Measurements from ENCODE around the gene ACAD9.
"Not testable (repeated sequence)": the region's sequence is repeated elsewhere in the genome, so short reads cannot be mapped to it uniquely, and the experiment has no call there.

Gene ACAD9

GRCh38 chr3:128919988-128920387, 40.6 kb downstream of the ACAD9 start:
- DNase-seq (ENCODE audit: low spot score): no peak
- in situ Hi-C loops (cut with MboI; ENCODE audit: low pct_unique_long_range_greater_than_20kb, low sequenced_read_pairs, unreplicated experiment): no loop called here
- no peak for TF ChIP-seq CTCF (IDR thresholded peaks at IDR 0.05; ENCODE audit: extremely low read depth, insufficient read depth, missing control alignments)

DNA sequence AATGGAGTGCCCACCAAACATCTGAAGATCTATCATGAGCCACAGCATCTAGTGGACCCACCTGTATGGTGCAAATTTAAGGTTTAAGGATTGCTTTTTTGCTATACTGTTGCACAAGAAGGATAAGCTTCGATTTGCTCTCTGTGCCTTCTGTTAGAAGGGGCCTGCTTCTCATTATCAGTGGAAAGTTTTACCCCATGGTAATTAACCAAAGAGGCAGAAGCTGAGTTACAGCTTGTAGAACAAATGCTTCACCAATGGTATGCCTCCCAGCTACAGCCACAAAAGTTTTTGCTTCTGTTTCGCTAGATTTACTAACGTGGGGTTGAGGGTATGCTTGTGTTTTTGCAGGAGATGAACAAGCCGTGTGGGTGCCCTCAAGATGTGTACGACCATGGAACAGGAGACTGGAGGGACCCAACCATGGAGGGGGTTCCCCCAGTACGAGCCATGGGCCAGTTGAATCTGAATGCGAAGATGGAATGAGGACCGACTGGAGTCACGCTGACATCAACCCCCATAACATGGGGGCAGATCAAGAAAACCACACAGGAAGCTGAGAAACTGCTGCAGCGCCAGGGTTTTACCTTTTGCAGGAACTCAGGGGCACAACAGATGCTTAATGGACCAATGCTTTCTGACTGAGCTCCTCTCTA, 43.5 kb downstream of the ACAD9 start:
- no peak for DNase-seq (ENCODE audit: low spot score)
- in situ Hi-C loops (cut with MboI; ENCODE audit: low pct_unique_long_range_greater_than_20kb, low sequenced_read_pairs, unreplicated experiment): no loop called here
- TF ChIP-seq CTCF (IDR thresholded peaks at IDR 0.05; ENCODE audit: extremely low read depth, insufficient read depth, missing control alignments): no peak

GRCh38 chr3:128923576-128923975, 44.2 kb downstream of the ACAD9 start:
- in situ Hi-C loops (cut with MboI; ENCODE audit: low pct_unique_long_range_greater_than_20kb, low sequenced_read_pairs, unreplicated experiment): no loop called here
- no peak for DNase-seq (ENCODE audit: low spot score)
- TF ChIP-seq CTCF (IDR thresholded peaks at IDR 0.05; ENCODE audit: extremely low read depth, insufficient read depth, missing control alignments): no peak

DNA sequence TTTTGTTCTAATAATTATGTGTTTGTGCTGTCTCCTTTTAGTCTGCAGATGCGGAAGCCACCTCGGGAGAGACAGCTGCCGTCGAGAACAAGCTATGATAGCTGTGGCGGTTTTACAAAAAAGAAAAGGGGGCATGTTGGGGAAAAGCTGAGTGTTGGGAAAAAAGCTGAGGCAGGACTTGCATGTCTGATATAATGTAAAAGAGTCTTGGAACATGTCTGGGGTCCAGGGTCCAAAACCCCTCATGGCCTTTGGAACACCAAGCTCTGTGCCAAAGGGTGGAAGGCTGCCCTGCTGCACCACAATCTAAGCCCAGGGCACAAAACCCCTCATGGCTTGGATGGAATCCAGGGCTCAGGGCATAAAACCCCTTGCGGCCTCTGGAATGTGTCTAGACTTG, 44.6 kb downstream of the ACAD9 start:
- in situ Hi-C loops (cut with MboI; ENCODE audit: low pct_unique_long_range_greater_than_20kb, low sequenced_read_pairs, unreplicated experiment); DNase-seq (ENCODE audit: low spot score): not testable (repeated sequence)

DNA sequence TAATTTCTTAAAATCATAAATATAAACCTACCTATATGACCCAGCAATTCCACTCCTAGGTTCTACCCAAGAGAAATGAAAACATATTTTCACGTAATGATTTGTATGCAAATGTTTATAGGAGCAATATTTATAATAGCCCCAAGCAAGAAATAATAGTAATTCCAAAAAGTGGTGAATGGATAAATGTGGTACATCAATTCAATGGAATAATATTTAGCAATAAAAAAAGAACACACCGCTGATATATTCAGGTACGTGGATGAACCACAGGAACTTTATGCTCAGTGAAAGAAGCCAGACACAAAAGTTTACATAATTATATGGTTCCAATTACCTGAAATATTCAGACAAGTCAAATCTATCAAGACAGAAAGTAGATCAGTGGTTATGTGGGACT, 49.9 kb downstream of the ACAD9 start:
- no peak for TF ChIP-seq CTCF (IDR thresholded peaks at IDR 0.05; ENCODE audit: extremely low read depth, insufficient read depth, missing control alignments)
- in situ Hi-C loops (cut with MboI; ENCODE audit: low pct_unique_long_range_greater_than_20kb, low sequenced_read_pairs, unreplicated experiment): no loop called here
- no peak for DNase-seq (ENCODE audit: low spot score)

- TF ChIP-seq CTCF (IDR thresholded peaks at IDR 0.05; ENCODE audit: extremely low read depth, insufficient read depth, missing control alignments): no peak
- in situ Hi-C loops (cut with MboI; ENCODE audit: low pct_unique_long_range_greater_than_20kb, low sequenced_read_pairs, unreplicated experiment): no loop called here
- DNase-seq (ENCODE audit: low spot score): no peak
These were observed 51.6 kb downstream of the ACAD9 start for GRCh38 chr3:128931046-128931445.

- no peak for DNase-seq (ENCODE audit: low spot score)
- in situ Hi-C loops (cut with MboI; ENCODE audit: low pct_unique_long_range_greater_than_20kb, low sequenced_read_pairs, unreplicated experiment): no loop called here
- TF ChIP-seq CTCF (IDR thresholded peaks at IDR 0.05; ENCODE audit: extremely low read depth, insufficient read depth, missing control alignments): no peak
These were observed 53.2 kb downstream of the ACAD9 start for GRCh38 chr3:128932516-128933212.

Data from GM13977 (cell line).